Caco-2 (cell line): ENCODE data around the gene UGT1A3. TPM values are rescaled to one million over a fixed set of nuclear protein-coding genes. Genes with fewer than 3 reads are reported as not detected.

ENCODE experiments used
- BruUV-seq: library from RNA; stranded (reverse); fragments of 400-500 nt; replicated peaks from 2 replicates; lab custom pipeline; 2021; lab: Mats Ljungman, UMichigan
- CTCF ChIA-PET: fragments of 300-600 bp; sonication (Branson Sonifier 250); formaldehyde crosslinking; loops from one replicate; lab custom pipeline; 2022; ENCODE audit warnings: antibody characterized with exemption; lab: Charles Lee
- POLR2A ChIA-PET: fragments of 300-600 bp; sonication (Branson Sonifier 250); formaldehyde crosslinking; loops from one replicate; lab custom pipeline; 2022; ENCODE audit warnings: antibody characterized with exemption; lab: Charles Lee
- DNase-seq, 2 experiments: peaks; one replicate each; pipeline versions ENCODE4 v3.0.0 to v3.0.0-alpha.2; 2020 to 2022
- H3K27me3 ChIP-seq: replicated peaks from 2 replicates; pipeline ENCODE4 v1.6.0; 2011; ENCODE audit warnings: low read length; ENCODE audit not compliant: control insufficient read depth, insufficient read depth
- H3K36me3 ChIP-seq: 2 replicates; pipeline ENCODE4 v1.5.1; 2011; ENCODE audit warnings: low read length; ENCODE audit not compliant: control insufficient read depth, insufficient read depth
- H3K4me1 ChIP-seq: fragments of 250-450 bp; sonication (Bioruptor Pico); 2 replicates; pipeline ENCODE4 v1.5.1; 2020; ENCODE audit warnings: mild to moderate bottlenecking
- H3K4me3 ChIP-seq: 2 replicates; pipeline ENCODE4 v1.5.1; 2011; ENCODE audit warnings: low read depth, mild to moderate bottlenecking, control low read depth, low read length
- H3K9me3 ChIP-seq: fragments of 250-450 bp; sonication (Bioruptor Pico); 2 replicates; pipeline ENCODE4 v1.5.1; 2020; ENCODE audit warnings: mild to moderate bottlenecking, moderate library complexity
- H3K27ac Mint-ChIP-seq: one replicate; pipeline ENCODE4 v1.8.0; 2022; ENCODE audit warnings: mixed read lengths; ENCODE audit not compliant: unreplicated experiment
- H3K27me3 Mint-ChIP-seq: one replicate; pipeline ENCODE4 v1.8.0; 2022; ENCODE audit warnings: mixed read lengths; ENCODE audit not compliant: insufficient read depth, unreplicated experiment
- H3K36me3 Mint-ChIP-seq: one replicate; pipeline ENCODE4 v1.8.0; 2022; ENCODE audit warnings: mild to moderate bottlenecking, mixed read lengths; ENCODE audit not compliant: insufficient read depth, unreplicated experiment
- H3K4me1 Mint-ChIP-seq: one replicate; pipeline ENCODE4 v1.8.0; 2022; ENCODE audit warnings: low read depth, mixed read lengths; ENCODE audit not compliant: unreplicated experiment
- H3K4me3 Mint-ChIP-seq: one replicate; pipeline ENCODE4 v1.8.0; 2022; ENCODE audit warnings: mild to moderate bottlenecking, moderate library complexity, mixed read lengths; ENCODE audit not compliant: unreplicated experiment
- H3K9me3 Mint-ChIP-seq: one replicate; pipeline ENCODE4 v1.8.0; 2022; ENCODE audit warnings: mixed read lengths; ENCODE audit not compliant: unreplicated experiment
- intact Hi-C: fragments of 100-400 bp; cut with micrococcal nuclease; formaldehyde crosslinking; loops from one replicate; pipeline ENCODE4 v1.10.0; 2022; ENCODE audit not compliant: unreplicated experiment
- total RNA-seq: library from RNA; stranded (reverse); gene quantifications from 2 replicates; pipeline ENCODE4 v1.2.3, GENCODE V29; 2022
- TF ChIP-seq, protein P1 (sequence below), 2 experiments: fragments of 200-600 bp in 1 of 2; IDR thresholded peaks; 1 replicate in 1 of 2; 2 replicates in 1 of 2; pipeline versions ENCODE4 v1.5.1 to v1.8.0; 2011 to 2022; ENCODE audit warnings: antibody characterized with exemption in 1 of 2, control low read depth in 1 of 2, inconsistent platforms in 1 of 2, low read depth in 1 of 2, low read length in 1 of 2, mild to moderate bottlenecking in 1 of 2, moderate library complexity in 1 of 2; ENCODE audit not compliant: insufficient read depth in 1 of 2, severe bottlenecking in 1 of 2, unreplicated experiment in 1 of 2

UGT1A3 gene
- total RNA-seq, 1 experiment from 2014 or later, result 0.64 TPM

GRCh38 chr2:233811732-233812131 is 82.9 kb downstream of the UGT1A3 start:
- intact Hi-C loops, result no loop called here
- ChIA-PET POLR2A (no interaction called here), CTCF (no interaction called here)
- no peaks in the 10 kb centered on the region for H3K27me3 ChIP-seq
- no peaks in the 10 kb centered on the region for H3K4me1 Mint-ChIP-seq
- no peaks in the 10 kb centered on the region for H3K9me3 ChIP-seq
- DNase-seq, result no peak
- H3K9me3 Mint-ChIP-seq, result no peaks in the 10 kb centered on the region
- TF ChIP-seq, protein P1, sequence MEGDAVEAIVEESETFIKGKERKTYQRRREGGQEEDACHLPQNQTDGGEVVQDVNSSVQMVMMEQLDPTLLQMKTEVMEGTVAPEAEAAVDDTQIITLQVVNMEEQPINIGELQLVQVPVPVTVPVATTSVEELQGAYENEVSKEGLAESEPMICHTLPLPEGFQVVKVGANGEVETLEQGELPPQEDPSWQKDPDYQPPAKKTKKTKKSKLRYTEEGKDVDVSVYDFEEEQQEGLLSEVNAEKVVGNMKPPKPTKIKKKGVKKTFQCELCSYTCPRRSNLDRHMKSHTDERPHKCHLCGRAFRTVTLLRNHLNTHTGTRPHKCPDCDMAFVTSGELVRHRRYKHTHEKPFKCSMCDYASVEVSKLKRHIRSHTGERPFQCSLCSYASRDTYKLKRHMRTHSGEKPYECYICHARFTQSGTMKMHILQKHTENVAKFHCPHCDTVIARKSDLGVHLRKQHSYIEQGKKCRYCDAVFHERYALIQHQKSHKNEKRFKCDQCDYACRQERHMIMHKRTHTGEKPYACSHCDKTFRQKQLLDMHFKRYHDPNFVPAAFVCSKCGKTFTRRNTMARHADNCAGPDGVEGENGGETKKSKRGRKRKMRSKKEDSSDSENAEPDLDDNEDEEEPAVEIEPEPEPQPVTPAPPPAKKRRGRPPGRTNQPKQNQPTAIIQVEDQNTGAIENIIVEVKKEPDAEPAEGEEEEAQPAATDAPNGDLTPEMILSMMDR (IDR thresholded peaks at IDR 0.05; ENCODE audit: insufficient read depth in 1 of 2, low read depth in 1 of 2, low read length in 1 of 2, severe bottlenecking in 1 of 2, unreplicated experiment in 1 of 2), result no peak
- H3K4me1 ChIP-seq, result no peaks in the 10 kb centered on the region
- BruUV-seq, result no TSS peak
- no peak overlapping the region for H3K4me3 Mint-ChIP-seq
- H3K27ac Mint-ChIP-seq, result no peak overlapping the region
- H3K36me3 Mint-ChIP-seq, result no peaks in the 10 kb centered on the region
- H3K4me3 ChIP-seq, result no peak overlapping the region
- H3K27me3 Mint-ChIP-seq, result no peaks in the 10 kb centered on the region
- no peaks in the 10 kb centered on the region for H3K36me3 ChIP-seq

DNA sequence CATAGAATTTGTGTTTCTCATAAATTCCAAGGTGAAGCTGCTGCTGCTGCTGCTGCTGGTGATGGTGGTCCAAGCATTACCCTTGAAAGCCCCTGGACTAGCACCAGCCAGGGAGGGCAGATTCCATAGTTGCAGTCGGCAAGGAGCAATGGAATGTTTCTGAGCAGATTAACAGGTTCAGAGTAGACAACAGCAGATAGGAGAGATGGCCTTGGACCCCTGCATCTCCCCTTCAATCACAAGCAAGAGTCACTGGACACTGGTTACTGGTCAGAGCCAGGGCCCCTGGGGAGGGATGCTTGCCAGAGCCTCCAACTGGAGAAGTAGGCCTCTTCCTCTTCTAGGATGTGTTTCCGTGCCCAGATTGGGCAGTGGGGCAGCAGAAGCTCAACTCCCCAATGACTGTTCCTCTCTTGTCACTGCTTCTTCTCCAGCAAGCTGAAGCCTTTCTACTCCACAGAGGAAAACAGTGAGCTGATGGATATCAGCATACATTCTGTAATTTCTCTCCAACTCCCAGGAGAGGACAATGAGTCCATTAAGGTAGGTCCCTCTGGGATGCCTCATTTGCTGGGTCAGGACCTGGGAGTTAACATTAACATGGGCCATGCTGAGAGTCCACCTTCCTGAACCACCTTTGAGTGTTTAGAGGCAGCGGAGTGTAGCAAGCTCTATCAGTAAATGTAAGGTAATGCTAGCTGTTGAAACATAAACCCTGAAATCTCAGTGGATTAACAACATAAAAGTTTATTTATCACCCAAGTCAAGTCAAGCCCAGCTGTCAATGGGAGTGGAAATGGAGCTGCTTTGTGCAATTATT is 84.6 kb downstream of the UGT1A3 start:
- H3K27ac Mint-ChIP-seq, result no peak overlapping the region
- no peaks in the 10 kb centered on the region for H3K36me3 Mint-ChIP-seq
- H3K9me3 Mint-ChIP-seq, result no peaks in the 10 kb centered on the region
- no peaks in the 10 kb centered on the region for H3K4me1 ChIP-seq
- H3K36me3 ChIP-seq, result no peaks in the 10 kb centered on the region
- H3K27me3 ChIP-seq, result no peaks in the 10 kb centered on the region
- ChIA-PET POLR2A (no interaction called here), CTCF (no interaction called here)
- TF ChIP-seq, protein P1 (IDR thresholded peaks at IDR 0.05; ENCODE audit: insufficient read depth in 1 of 2, low read depth in 1 of 2, low read length in 1 of 2, severe bottlenecking in 1 of 2, unreplicated experiment in 1 of 2), result no peak
- H3K9me3 ChIP-seq, result no peaks in the 10 kb centered on the region
- intact Hi-C loops, result no loop called here
- DNase-seq, result no peak
- H3K4me1 Mint-ChIP-seq, result no peaks in the 10 kb centered on the region
- H3K27me3 Mint-ChIP-seq, result no peaks in the 10 kb centered on the region
- H3K4me3 ChIP-seq, result no peak overlapping the region
- H3K4me3 Mint-ChIP-seq, result no peak overlapping the region
- BruUV-seq, result no TSS peak

DNA sequence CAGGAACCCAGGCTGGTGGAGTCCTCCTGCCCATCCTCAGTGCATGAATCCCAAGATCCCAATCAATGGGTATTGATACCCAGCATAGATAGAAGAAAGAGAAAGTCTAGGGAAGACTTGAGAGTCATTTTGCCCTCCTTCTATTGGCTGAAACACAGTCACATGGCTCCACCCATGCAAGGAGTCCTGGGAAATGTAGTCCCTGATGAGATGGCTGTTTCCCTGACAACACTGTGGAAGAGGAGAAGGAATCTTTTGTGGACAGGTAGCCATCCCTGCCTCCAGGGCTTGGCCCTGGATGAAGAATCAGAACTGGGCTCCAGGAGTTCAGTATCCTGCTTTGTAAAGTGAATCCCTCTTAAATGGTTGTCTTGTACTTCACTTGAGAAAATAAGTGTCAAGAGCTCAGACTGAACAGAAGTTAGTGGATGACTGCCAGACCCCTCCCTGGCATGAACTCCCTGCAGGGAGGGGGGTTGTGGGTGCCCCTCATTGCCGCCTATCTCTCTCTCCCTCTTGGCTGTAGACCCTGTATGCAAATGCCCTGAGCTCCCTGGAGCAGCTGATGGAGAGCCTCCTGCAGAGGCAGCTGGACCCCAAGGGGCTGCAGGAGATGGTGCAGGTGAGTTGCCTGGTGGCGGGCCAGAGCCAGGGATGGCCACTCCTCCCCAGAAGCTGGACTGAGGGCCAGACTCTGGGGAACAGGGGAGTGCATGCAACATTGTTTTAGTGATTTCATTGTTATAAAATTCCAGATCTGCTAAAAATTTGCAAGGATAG is 85.4 kb downstream of the UGT1A3 start:
- TF ChIP-seq, protein P1 (IDR thresholded peaks at IDR 0.05; ENCODE audit: insufficient read depth in 1 of 2, low read depth in 1 of 2, low read length in 1 of 2, severe bottlenecking in 1 of 2, unreplicated experiment in 1 of 2), result no peak
- Mint-ChIP-seq H3K9me3 (no peaks in the 10 kb centered on the region), H3K4me3 (no peak overlapping the region), H3K27me3 (no peaks in the 10 kb centered on the region), H3K27ac (no peak overlapping the region), H3K4me1 (no peaks in the 10 kb centered on the region), H3K36me3 (no peaks in the 10 kb centered on the region)
- Histone ChIP-seq H3K27me3 (no peaks in the 10 kb centered on the region), H3K4me1 (no peaks in the 10 kb centered on the region), H3K9me3 (no peaks in the 10 kb centered on the region), H3K4me3 (no peak overlapping the region), H3K36me3 (no peaks in the 10 kb centered on the region)
- CTCF ChIA-PET, result no interaction called here
- no peak for DNase-seq
- BruUV-seq, result no TSS peak
- POLR2A ChIA-PET, result no interaction called here
- intact Hi-C loops, result no loop called here
